ENCODE data around the gene PMFBP1.

PMFBP1 gene

DNA sequence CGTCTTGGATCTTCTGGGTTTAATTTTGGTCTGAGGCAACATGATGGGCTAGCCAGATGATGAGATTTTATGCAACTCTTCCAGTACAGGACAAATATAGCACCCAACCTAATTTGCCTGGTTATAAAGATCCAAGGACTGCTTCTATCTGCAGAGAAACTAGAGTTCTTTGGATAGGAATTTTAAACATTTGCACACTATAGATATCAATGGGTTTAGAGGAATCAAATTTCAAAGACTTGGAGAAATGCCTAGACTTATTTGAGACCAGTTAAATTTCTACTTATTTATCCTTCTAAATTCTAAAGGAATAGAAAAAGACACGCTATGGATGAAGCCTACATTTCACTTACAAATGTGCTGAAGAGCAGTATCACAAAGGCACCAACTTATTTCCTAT, 12.6 kb downstream of the PMFBP1 start:
- H3K4me3 ChIP-seq (ENCODE audit: low read length), result no peak overlapping the region
- DNase-seq (ENCODE audit: low read depth), result peak; percentile 36
- TF ChIP-seq, protein P1, sequence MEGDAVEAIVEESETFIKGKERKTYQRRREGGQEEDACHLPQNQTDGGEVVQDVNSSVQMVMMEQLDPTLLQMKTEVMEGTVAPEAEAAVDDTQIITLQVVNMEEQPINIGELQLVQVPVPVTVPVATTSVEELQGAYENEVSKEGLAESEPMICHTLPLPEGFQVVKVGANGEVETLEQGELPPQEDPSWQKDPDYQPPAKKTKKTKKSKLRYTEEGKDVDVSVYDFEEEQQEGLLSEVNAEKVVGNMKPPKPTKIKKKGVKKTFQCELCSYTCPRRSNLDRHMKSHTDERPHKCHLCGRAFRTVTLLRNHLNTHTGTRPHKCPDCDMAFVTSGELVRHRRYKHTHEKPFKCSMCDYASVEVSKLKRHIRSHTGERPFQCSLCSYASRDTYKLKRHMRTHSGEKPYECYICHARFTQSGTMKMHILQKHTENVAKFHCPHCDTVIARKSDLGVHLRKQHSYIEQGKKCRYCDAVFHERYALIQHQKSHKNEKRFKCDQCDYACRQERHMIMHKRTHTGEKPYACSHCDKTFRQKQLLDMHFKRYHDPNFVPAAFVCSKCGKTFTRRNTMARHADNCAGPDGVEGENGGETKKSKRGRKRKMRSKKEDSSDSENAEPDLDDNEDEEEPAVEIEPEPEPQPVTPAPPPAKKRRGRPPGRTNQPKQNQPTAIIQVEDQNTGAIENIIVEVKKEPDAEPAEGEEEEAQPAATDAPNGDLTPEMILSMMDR (conservative IDR thresholded peaks at IDR 0.05; ENCODE audit: low read depth, low read length), result no peak

DNA sequence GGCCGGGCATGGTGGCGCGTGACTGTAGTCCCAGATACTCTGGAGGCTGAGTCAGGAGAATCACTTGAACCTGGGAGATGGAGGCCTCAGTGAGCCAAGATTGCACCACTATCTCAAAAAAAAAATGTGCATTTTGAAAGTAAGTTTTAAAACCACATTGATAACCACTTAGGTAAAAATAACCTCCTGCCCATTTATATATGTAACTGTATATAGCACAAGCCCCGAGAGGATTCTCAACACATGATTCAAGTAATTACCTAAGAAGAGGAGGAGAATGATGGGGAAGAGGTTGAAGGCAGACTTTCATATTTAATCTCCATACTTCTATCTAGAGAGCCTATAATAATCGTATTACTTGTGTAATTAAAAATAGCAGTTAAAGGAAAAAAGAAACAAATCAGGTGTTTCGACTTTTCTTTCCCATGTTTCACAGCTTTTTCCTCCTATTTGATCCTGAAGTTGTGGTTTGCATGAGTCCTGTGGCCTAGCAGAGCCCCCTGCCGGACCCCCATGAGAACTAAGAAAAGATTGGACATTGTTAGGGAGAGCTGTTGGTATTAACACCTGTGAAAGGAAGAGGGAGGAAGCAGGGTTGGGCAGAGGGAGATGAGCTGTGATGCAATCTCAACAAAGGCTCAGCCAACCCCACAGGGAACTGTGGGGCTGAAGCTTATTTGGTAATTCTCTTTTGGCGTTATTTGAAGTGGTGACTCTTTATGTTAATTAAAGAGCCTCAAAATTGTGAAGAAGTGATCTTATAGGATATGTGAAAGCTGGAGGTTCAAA, 22.1 kb downstream of the PMFBP1 start:
- TF ChIP-seq, protein P1 (conservative IDR thresholded peaks at IDR 0.05; ENCODE audit: low read depth, low read length), result peak; percentile 18
- no peak for DNase-seq (ENCODE audit: low read depth)
- H3K4me3 ChIP-seq (ENCODE audit: low read length), result no peak overlapping the region

DNA sequence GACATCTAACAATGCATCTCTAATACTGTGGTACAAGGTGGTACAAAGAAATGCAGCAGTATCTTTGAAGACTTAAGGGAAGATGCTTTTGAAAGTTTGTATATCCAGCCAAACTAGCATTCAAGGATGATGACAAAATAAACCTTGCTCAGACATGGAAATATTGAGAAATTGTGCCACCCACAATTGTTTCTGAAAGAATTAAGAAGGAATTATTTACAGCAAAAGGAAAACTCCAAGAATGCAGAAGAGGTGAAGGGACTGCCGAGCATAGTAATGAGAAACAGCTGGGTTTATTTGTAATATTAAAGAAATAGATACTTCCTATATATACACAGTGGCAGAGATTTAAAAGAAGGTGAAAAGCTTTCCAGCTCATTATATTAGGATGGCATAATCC, 29.5 kb downstream of the PMFBP1 start:
- no peak for DNase-seq (ENCODE audit: low read depth)

DNA sequence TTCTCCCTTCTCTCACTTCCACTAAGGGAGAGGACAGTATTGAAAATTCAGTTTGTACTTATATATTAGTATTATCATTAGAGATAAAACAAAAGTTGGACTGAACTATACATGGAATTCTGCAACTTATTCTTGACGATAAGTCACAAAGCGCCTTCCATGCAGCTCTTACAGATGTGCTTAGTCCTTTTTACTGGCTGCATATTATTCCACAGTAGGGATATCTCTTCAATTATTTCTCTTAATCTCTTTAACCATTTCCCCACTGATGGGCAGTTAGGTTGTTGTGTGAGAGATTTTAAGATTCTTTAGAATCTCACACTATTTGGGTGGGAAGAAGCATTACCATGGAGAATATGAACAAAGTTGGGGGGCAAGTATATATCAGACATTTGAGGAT, 32.0 kb downstream of the PMFBP1 start:
- no peak for DNase-seq (ENCODE audit: low read depth)
- no peak overlapping the region for H3K4me3 ChIP-seq (ENCODE audit: low read length)
- TF ChIP-seq, protein P1 (conservative IDR thresholded peaks at IDR 0.05; ENCODE audit: low read depth, low read length), result no peak

More for the DNA sequence above, 29.5 kb downstream of the PMFBP1 start:
- no peak overlapping the region for H3K4me3 ChIP-seq (ENCODE audit: low read length)
- TF ChIP-seq, protein P1 (conservative IDR thresholded peaks at IDR 0.05; ENCODE audit: low read depth, low read length), result no peak

DNA sequence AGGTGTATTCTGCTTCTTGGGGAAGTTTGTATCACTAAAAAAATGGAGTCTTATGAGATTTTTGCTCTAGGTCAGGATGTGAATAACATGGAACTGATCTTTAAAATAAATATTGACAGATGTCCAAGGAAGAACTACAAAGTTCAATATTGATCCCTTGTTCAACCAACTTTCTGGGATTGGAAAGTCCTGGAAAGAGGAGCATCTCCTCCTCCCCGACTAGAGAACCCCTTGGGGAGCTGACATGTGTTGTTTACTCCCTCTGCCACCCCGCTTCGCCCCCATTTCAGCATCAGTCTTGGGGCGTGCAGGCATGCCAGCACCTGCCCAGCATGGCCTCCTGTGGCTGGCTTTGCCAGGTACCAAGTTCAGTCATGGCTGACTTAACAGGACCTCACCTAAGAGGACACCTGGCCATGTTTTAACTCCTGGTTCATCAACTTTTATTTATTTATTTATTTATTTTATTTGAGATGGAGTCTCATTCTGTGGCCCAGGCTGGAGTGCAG, 33.8 kb downstream of the PMFBP1 start:
- TF ChIP-seq, protein P1 (conservative IDR thresholded peaks at IDR 0.05; ENCODE audit: low read depth, low read length), result no peak
- H3K4me3 ChIP-seq (ENCODE audit: low read length), result no peak overlapping the region

DNA sequence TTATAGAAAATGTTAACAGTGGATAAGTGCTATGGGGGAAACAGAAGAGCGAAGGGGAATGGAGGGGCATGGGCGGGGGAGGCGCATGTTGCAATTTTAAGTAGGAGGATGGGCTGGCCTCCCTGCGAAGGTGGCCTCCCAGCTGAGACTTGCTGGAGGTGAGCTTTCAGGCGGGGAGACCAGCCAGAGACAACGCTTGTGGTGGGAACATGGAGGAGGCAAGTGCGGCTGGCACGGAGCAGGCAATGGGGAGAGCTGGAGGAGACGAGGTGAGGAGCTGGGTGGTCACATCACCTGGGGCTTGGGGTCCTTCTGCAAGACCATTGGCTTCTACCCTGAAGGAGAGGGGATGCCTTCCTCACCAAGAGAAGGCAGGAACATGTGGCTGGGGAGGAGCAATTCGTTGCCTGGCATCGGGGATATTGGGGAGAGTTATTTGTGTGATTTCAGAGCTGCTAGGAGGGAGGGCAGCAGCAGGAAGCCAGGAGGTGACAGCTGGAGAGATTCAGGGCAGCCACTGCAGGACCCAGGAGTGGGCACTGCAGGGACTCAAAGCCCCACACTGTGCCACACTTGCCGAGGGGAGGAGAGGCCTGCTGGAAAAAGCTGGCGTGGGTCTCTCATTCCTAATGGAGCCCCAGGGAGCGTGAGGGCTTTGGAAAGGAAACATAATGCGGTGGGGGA, 34.4 kb downstream of the PMFBP1 start:
- no peak for DNase-seq (ENCODE audit: low read depth)
- TF ChIP-seq, protein P1 (conservative IDR thresholded peaks at IDR 0.05; ENCODE audit: low read depth, low read length), result no peak
- no peak overlapping the region for H3K4me3 ChIP-seq (ENCODE audit: low read length)

More for the DNA sequence above, 33.8 kb downstream of the PMFBP1 start:
- DNase-seq (ENCODE audit: low read depth), result no peak

Measured in retinal pigment epithelial cell (primary cell).